T-helper 1 cell treated with Interleukin-12 subunit alpha and Interleukin-12 subunit beta and Interleukin-4 antibody, amounts not matched to agents 30 μg/mL and 1 μg/mL, for 36 hours (primary cell): ENCODE results near the gene PRAMEF25.
"Not testable (repeated sequence)": the region's sequence is repeated elsewhere in the genome, so short reads cannot be mapped to it uniquely, and the experiment has no call there.

ENCODE experiments used
- H3K27ac Mint-ChIP-seq: one replicate; pipeline ENCODE4 v1.8.0; 2021; ENCODE audit warnings: mild to moderate bottlenecking, mixed read lengths
- H3K27me3 Mint-ChIP-seq: one replicate; pipeline ENCODE4 v1.8.0; 2021; ENCODE audit warnings: low read depth, mixed read lengths
- H3K36me3 Mint-ChIP-seq: one replicate; pipeline ENCODE4 v1.8.0; 2021; ENCODE audit warnings: low read depth, mixed read lengths
- H3K4me1 Mint-ChIP-seq: one replicate; pipeline ENCODE4 v1.8.0; 2021; ENCODE audit warnings: low read depth, mixed read lengths
- H3K4me3 Mint-ChIP-seq: one replicate; pipeline ENCODE4 v1.8.0; 2021; ENCODE audit warnings: mild to moderate bottlenecking, moderate library complexity, mixed read lengths
- H3K9me3 Mint-ChIP-seq: one replicate; pipeline ENCODE4 v1.8.0; 2021; ENCODE audit warnings: mixed read lengths

PRAMEF25 gene

DNA sequence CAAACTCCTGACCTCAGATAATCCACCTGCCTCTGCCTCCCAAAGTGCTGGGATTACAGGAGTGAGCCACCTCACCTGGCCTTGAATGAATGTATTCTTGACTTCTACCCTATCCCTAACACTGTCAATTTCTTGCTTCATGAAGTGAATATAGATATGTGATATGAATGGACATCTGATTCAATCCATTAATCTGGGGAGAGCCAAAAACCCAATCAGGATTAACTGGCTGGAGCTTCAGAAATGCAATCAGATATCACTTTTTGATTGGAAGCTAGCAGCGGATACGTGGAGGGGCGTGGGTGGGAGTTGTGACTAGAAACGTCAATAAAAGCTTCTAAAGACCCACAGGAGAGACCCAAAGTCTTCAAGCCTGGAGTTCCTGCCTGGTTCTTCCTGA is at the start of gene PRAMEF25:
Gene PRAMEF25, plus strand, starts transcription at position 301 of the 400 bp plus-strand sequence. CDS start 2,920 bp downstream, outside the sequence.
- H3K27ac Mint-ChIP-seq, H3K4me3 Mint-ChIP-seq, H3K36me3 Mint-ChIP-seq, H3K27me3 Mint-ChIP-seq, H3K4me1 Mint-ChIP-seq, H3K9me3 Mint-ChIP-seq: not testable (repeated sequence)

GRCh38 chr1:13056475-13056874 is 14.1 kb upstream of the PRAMEF25 start, which contains the start of gene PRAMEF27:
PRAMEF27 (minus strand) TSS chr1:13056575; CDS start chr1:13053659, 2,916 bp downstream.
- not testable (repeated sequence) for H3K9me3 Mint-ChIP-seq, H3K4me3 Mint-ChIP-seq

DNA sequence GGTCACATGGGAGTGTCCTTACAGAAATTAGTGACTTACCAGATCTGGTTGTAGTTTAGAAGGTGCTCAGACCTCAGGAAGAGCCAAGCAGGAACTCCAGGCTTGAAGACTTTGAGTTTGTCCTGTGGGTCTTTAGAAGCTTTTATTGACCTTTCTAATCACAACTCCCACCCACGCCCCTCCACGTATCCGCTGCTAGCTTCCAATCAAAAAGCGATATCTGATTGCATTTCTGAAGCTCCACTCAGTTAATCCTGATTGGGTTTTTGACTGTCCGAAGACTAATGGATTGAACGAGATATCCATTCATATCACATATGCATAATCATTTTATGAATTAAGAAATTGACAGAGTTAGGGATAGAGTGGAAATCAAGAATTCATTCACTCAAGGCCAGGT is 46.2 kb downstream of the PRAMEF25 start, which contains the start of gene HNRNPCL2:
Gene HNRNPCL2, minus strand, starts transcription at position 101 of the 400 bp plus-strand sequence. CDS start 454 bp downstream, outside the sequence.
- not testable (repeated sequence) for H3K36me3 Mint-ChIP-seq, H3K9me3 Mint-ChIP-seq, H3K4me3 Mint-ChIP-seq, H3K27me3 Mint-ChIP-seq, H3K27ac Mint-ChIP-seq, H3K4me1 Mint-ChIP-seq

More at GRCh38 chr1:13056475-13056874, 14.1 kb upstream of the PRAMEF25 start, which contains the start of gene PRAMEF27:
- not testable (repeated sequence) for H3K27ac Mint-ChIP-seq, H3K4me1 Mint-ChIP-seq, H3K36me3 Mint-ChIP-seq, H3K27me3 Mint-ChIP-seq
